OCI-LY1 (cell line): ENCODE results near the gene PREX1.

Source experiments
- H2AFZ ChIP-seq: fragments of 200-600 bp; sonication (generic), shearing (Covaris generic); 2 replicates; pipeline ENCODE4 v1.6.0; 2014; ENCODE audit warnings: antibody characterized with exemption, mild to moderate bottlenecking, low read length
- H3F3A ChIP-seq: fragments of 200-600 bp; sonication (generic), shearing (Covaris generic); 2 replicates; pipeline ENCODE4 v1.6.0; 2014; ENCODE audit warnings: mild to moderate bottlenecking, antibody characterized with exemption, low read length, moderate library complexity; ENCODE audit not compliant: insufficient read depth
- H3K27ac ChIP-seq: fragments of 200-600 bp; sonication (generic); 2 replicates; pipeline ENCODE4 v1.5.1; 2014; ENCODE audit warnings: low read length, mixed run types, mild to moderate bottlenecking, low read depth; ENCODE audit not compliant: poor library complexity, severe bottlenecking
- H3K27me3 ChIP-seq: fragments of 200-600 bp; sonication (generic); 2 replicates; pipeline ENCODE4 v1.6.0; 2014; ENCODE audit warnings: antibody characterized with exemption, mild to moderate bottlenecking, low read length, moderate library complexity; ENCODE audit not compliant: insufficient read depth
- H3K36me3 ChIP-seq: fragments of 200-600 bp; sonication (generic); 2 replicates; pipeline ENCODE4 v1.6.1; 2014; ENCODE audit warnings: mild to moderate bottlenecking, antibody characterized with exemption, low read length, moderate library complexity, mixed read lengths; ENCODE audit not compliant: insufficient read depth
- H3K4me1 ChIP-seq: fragments of 200-600 bp; sonication (generic); 2 replicates; pipeline ENCODE4 v1.5.1; 2014; ENCODE audit warnings: mild to moderate bottlenecking, low read length, moderate library complexity; ENCODE audit not compliant: insufficient read depth, severe bottlenecking
- H3K4me2 ChIP-seq: fragments of 200-600 bp; sonication (generic), shearing (Covaris generic); 2 replicates; pipeline ENCODE4 v1.6.1; 2014; ENCODE audit warnings: low read length
- H3K4me3 ChIP-seq: fragments of 200-600 bp; sonication (generic); 2 replicates; pipeline ENCODE4 v1.5.1; 2014; ENCODE audit warnings: low read length, low read depth, mild to moderate bottlenecking, mixed read lengths; ENCODE audit not compliant: poor library complexity, severe bottlenecking
- H3K79me2 ChIP-seq: fragments of 200-600 bp; shearing (Covaris generic); 2 replicates; pipeline ENCODE4 v1.6.1; 2016; ENCODE audit warnings: mixed run types, low read length, mixed read lengths; ENCODE audit not compliant: insufficient read depth
- H3K9ac ChIP-seq: fragments of 200-600 bp; sonication (generic), shearing (Covaris generic); 2 replicates; pipeline ENCODE4 v1.6.1; 2014; ENCODE audit warnings: mild to moderate bottlenecking, low read length, mixed read lengths
- H3K9me2 ChIP-seq: fragments of 200-600 bp; sonication (generic), shearing (Covaris generic); 2 replicates; pipeline ENCODE4 v1.6.1; 2014; ENCODE audit warnings: low read depth, mild to moderate bottlenecking, low read length, mixed read lengths
- H3K9me3 ChIP-seq: fragments of 200-600 bp; shearing (Covaris generic); 2 replicates; pipeline ENCODE4 v1.6.1; 2014; ENCODE audit warnings: low read length, mixed read lengths
- H4K20me1 ChIP-seq: fragments of 200-600 bp; sonication (generic), shearing (Covaris generic); 2 replicates; pipeline ENCODE4 v1.6.0; 2016; ENCODE audit warnings: mild to moderate bottlenecking, low read length; ENCODE audit not compliant: insufficient read depth
- EZH2 ChIP-seq: fragments of 200-600 bp; sonication (generic), shearing (Covaris generic); IDR thresholded peaks from 2 replicates; pipeline ENCODE4 v1.8.0; 2017; ENCODE audit warnings: borderline replicate concordance, mixed run types, mild to moderate bottlenecking, antibody characterized with exemption, low read length, moderate library complexity, mixed read lengths
- TF ChIP-seq, protein P1 (sequence below): fragments of 200-600 bp; sonication (generic), shearing (Covaris generic); IDR thresholded peaks from 2 replicates; pipeline ENCODE4 v1.5.1; 2017; ENCODE audit warnings: mild to moderate bottlenecking, antibody characterized with exemption, low read length, moderate library complexity, mixed read lengths

PREX1 gene

DNA sequence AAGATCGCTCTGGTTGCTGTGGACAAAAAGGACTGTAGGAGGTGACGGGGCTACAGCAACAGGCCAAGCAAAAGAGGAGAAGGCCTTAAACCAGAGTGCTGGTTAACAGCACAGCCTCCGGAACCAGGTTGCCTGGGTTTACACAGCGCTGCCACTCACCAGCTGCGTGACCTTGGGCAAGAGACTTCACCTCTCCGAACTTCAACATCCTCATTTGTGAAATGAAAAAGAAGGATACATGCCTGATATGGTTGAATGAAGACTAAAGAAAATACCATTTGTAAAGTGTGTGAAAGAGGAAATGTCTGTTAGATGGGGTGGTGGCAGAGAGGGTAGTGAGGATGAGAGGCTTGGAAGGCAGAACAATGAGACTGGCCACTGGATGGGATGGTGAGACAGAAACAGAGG lies 44.9 kb downstream of the PREX1 start:
- H4K20me1 ChIP-seq = no peaks in the 10 kb centered on the region

DNA sequence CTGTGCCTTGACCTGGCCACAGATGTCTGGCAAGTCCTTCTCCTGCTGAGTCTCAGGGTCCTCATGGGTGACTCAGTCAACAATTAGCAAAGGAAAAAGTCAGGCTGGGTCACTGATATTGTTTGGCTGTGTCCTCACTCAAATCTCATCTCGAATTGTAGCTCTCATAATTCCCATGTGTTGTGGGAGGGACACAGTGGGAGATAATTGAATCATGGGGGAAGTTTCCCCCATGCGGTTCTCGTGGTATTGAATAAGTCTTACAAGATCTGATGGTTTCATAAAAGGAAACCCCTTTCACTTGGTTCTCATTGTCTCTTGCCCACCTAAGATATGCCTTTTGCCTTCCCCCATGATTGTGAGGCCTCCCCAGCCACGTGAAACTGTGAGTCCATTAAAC lies 45.7 kb downstream of the PREX1 start:
- Histone ChIP-seq H3F3A (no peaks in the 10 kb centered on the region), H3K9me3 (no peaks in the 10 kb centered on the region), H2AFZ (no peak overlapping the region), H4K20me1 (no peaks in the 10 kb centered on the region), H3K4me1 (no peaks in the 10 kb centered on the region), H3K4me3 (no peak overlapping the region), H3K27me3 (peaks cover 4% of the 10 kb centered on the region; the same call in 1 of the 2 replicates), H3K9me2 (no peaks in the 10 kb centered on the region), H3K27ac (no peak overlapping the region), H3K79me2 (no peaks in the 10 kb centered on the region), H3K4me2 (no peak overlapping the region), H3K9ac (no peak overlapping the region), H3K36me3 (no peaks in the 10 kb centered on the region)
- TF ChIP-seq, protein P1, sequence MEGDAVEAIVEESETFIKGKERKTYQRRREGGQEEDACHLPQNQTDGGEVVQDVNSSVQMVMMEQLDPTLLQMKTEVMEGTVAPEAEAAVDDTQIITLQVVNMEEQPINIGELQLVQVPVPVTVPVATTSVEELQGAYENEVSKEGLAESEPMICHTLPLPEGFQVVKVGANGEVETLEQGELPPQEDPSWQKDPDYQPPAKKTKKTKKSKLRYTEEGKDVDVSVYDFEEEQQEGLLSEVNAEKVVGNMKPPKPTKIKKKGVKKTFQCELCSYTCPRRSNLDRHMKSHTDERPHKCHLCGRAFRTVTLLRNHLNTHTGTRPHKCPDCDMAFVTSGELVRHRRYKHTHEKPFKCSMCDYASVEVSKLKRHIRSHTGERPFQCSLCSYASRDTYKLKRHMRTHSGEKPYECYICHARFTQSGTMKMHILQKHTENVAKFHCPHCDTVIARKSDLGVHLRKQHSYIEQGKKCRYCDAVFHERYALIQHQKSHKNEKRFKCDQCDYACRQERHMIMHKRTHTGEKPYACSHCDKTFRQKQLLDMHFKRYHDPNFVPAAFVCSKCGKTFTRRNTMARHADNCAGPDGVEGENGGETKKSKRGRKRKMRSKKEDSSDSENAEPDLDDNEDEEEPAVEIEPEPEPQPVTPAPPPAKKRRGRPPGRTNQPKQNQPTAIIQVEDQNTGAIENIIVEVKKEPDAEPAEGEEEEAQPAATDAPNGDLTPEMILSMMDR = no peak
- no peak for TF ChIP-seq EZH2

More for the DNA sequence above, 44.9 kb downstream of the PREX1 start:
- Histone ChIP-seq H2AFZ (no peak overlapping the region), H3K9me2 (no peaks in the 10 kb centered on the region), H3K79me2 (no peaks in the 10 kb centered on the region), H3K27ac (no peak overlapping the region), H3K27me3 (peaks cover 4% of the 10 kb centered on the region; the same call in 1 of the 2 replicates), H3K4me1 (no peaks in the 10 kb centered on the region), H3K4me2 (no peak overlapping the region), H3K4me3 (no peak overlapping the region), H3K9ac (no peak overlapping the region), H3K36me3 (no peaks in the 10 kb centered on the region), H3F3A (no peaks in the 10 kb centered on the region), H3K9me3 (no peaks in the 10 kb centered on the region)
- TF ChIP-seq EZH2 = no peak
- TF ChIP-seq, protein P1 = no peak

DNA sequence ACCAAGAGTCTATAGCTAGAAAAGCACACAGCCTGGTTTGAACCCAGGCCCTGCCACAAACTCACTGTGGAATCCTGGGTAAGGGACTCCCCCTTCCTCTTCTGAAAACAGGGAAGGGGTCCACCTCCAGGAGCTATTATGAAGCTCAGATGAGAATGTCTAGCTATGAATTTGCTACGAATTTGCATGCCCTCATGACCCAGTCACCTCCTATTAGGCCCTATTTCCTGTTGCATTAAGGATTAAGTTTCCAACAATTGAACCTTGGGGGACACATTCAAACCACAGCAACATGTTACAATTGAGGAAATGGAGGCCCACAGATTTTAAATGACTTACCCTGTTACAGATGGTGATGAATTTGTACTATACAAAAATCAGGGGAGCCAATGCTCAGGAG lies 46.2 kb downstream of the PREX1 start:
- Histone ChIP-seq H3K36me3 (no peaks in the 10 kb centered on the region), H4K20me1 (no peaks in the 10 kb centered on the region), H3K4me1 (no peaks in the 10 kb centered on the region), H3K9me2 (no peaks in the 10 kb centered on the region), H3K27me3 (peaks cover 4% of the 10 kb centered on the region; the same call in 1 of the 2 replicates), H3K9ac (no peak overlapping the region), H3K4me2 (no peak overlapping the region), H3F3A (no peaks in the 10 kb centered on the region), H3K79me2 (no peaks in the 10 kb centered on the region), H3K4me3 (no peak overlapping the region), H3K9me3 (no peaks in the 10 kb centered on the region), H2AFZ (no peak overlapping the region), H3K27ac (no peak overlapping the region)
- TF ChIP-seq, protein P1 = no peak
- TF ChIP-seq EZH2 = no peak
